HG02870 (cell line): ENCODE data around the gene DHODH.
"Not testable (repeated sequence)": the region's sequence is repeated elsewhere in the genome, so short reads cannot be mapped to it uniquely, and the experiment has no call there.

ENCODE experiments used
- ATAC-seq: cut with Tn5 transposase; IDR thresholded peaks from one replicate; pipeline ENCODE4 v1.9.1; 2021; ENCODE audit warnings: mild to moderate bottlenecking, moderate library complexity; ENCODE audit not compliant: unreplicated experiment

Gene DHODH

GRCh38 chr16:72050769-72051464 lies 42.4 kb downstream of the DHODH start:
- ATAC-seq: no peak

GRCh38 chr16:72051818-72052217 lies 43.3 kb downstream of the DHODH start:
- ATAC-seq: no peak

GRCh38 chr16:72054254-72054847 lies 45.8 kb downstream of the DHODH start, which contains the start of gene HP:
Gene HP, plus strand, starts transcription at chr16:72054505. Its CDS starts 148 bp downstream, at chr16:72054653.
- not testable (repeated sequence) for ATAC-seq

- no peak for ATAC-seq
These were observed 47.4 kb downstream of the DHODH start for GRCh38 chr16:72055911-72056310.

GRCh38 chr16:72057313-72057712 lies 48.8 kb downstream of the DHODH start:
- not testable (repeated sequence) for ATAC-seq

GRCh38 chr16:72059060-72059459 lies 50.5 kb downstream of the DHODH start:
- not testable (repeated sequence) for ATAC-seq

GRCh38 chr16:72060405-72060804 lies 51.9 kb downstream of the DHODH start:
- no peak for ATAC-seq

- ATAC-seq: no peak
These were observed 53.0 kb downstream of the DHODH start for GRCh38 chr16:72061564-72061963.

- no peak for ATAC-seq
These were observed 55.9 kb downstream of the DHODH start for GRCh38 chr16:72064361-72064894.

GRCh38 chr16:72066747-72067146 lies 58.2 kb downstream of the DHODH start:
- ATAC-seq: no peak

- ATAC-seq: no peak
These were observed 60.4 kb downstream of the DHODH start for GRCh38 chr16:72068930-72069329.

- ATAC-seq: no peak
These were observed 64.2 kb downstream of the DHODH start for GRCh38 chr16:72072514-72073342.

GRCh38 chr16:72073560-72074230 lies 65.2 kb downstream of the DHODH start:
- no peak for ATAC-seq

GRCh38 chr16:72075067-72075466 lies 66.5 kb downstream of the DHODH start:
- ATAC-seq: not testable (repeated sequence)
